Neural progenitor cell (in vitro differentiated cells): ENCODE results near the gene INPP5E.

Experiments
- EZH2 ChIP-seq: fragments of 200-600 bp; sonication (generic); IDR thresholded peaks from 2 replicates; pipeline ENCODE4 v1.6.1; 2017; ENCODE audit warnings: antibody characterized with exemption, mild to moderate bottlenecking, moderate library complexity
- TF ChIP-seq, protein P1 (sequence below): fragments of 200-600 bp; sonication (generic); IDR thresholded peaks from 2 replicates; pipeline ENCODE4 v1.5.1; 2017; ENCODE audit warnings: antibody characterized with exemption, mild to moderate bottlenecking

DNA sequence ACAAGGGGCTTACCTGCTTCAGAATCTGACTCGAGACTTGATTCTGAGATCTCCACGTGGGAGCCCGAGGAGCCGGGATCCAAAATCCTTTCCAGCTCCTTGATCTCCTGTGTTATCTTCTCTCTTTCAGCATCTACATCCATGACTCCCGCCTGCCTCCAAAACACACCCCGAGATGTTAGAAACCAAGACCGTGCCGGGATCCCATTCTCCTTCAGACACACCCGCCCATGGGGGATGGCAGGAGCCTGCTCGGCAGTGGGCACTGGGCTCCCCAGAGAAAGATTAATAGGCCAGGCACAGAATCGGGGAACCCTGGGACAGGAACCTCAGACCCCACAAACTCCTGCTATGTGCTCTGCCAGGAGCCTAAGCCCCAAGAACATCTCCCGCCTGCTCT lies 41.4 kb downstream of the INPP5E start:
- no peak for TF ChIP-seq EZH2
- TF ChIP-seq, protein P1, sequence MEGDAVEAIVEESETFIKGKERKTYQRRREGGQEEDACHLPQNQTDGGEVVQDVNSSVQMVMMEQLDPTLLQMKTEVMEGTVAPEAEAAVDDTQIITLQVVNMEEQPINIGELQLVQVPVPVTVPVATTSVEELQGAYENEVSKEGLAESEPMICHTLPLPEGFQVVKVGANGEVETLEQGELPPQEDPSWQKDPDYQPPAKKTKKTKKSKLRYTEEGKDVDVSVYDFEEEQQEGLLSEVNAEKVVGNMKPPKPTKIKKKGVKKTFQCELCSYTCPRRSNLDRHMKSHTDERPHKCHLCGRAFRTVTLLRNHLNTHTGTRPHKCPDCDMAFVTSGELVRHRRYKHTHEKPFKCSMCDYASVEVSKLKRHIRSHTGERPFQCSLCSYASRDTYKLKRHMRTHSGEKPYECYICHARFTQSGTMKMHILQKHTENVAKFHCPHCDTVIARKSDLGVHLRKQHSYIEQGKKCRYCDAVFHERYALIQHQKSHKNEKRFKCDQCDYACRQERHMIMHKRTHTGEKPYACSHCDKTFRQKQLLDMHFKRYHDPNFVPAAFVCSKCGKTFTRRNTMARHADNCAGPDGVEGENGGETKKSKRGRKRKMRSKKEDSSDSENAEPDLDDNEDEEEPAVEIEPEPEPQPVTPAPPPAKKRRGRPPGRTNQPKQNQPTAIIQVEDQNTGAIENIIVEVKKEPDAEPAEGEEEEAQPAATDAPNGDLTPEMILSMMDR: no peak
